GM18519 (cell line): ENCODE measurements around the gene TRIM9.
"Not testable (repeated sequence)": the region's sequence is repeated elsewhere in the genome, so short reads cannot be mapped to it uniquely, and the experiment has no call there.

ENCODE experiments used
- ATAC-seq: cut with Tn5 transposase; IDR thresholded peaks from one replicate; pipeline ENCODE4 v1.9.1; 2021; ENCODE audit warnings: mild to moderate bottlenecking, moderate library complexity; ENCODE audit not compliant: unreplicated experiment, low FRiP score

Gene TRIM9

DNA sequence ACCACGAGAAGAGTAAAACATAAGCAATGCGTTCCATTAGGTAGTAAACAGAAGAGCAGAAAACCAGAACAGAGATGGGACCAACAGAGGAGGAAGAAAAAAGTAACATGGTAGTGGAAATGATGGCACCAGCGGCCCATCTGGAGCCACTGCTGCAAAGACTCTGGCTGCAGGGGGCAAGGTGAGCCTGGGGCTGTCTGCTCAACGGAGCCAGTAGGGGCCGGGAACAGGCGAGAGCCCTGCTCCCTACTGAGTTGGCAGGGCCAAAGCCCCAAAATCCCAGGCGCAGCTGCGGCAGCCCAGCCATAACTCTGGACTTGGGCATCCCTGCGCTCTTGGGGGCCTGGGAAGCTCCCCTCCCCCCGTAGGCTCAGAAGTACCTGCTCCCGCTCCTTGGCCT is 122.2 kb downstream of the TRIM9 start:
- no peak for ATAC-seq

DNA sequence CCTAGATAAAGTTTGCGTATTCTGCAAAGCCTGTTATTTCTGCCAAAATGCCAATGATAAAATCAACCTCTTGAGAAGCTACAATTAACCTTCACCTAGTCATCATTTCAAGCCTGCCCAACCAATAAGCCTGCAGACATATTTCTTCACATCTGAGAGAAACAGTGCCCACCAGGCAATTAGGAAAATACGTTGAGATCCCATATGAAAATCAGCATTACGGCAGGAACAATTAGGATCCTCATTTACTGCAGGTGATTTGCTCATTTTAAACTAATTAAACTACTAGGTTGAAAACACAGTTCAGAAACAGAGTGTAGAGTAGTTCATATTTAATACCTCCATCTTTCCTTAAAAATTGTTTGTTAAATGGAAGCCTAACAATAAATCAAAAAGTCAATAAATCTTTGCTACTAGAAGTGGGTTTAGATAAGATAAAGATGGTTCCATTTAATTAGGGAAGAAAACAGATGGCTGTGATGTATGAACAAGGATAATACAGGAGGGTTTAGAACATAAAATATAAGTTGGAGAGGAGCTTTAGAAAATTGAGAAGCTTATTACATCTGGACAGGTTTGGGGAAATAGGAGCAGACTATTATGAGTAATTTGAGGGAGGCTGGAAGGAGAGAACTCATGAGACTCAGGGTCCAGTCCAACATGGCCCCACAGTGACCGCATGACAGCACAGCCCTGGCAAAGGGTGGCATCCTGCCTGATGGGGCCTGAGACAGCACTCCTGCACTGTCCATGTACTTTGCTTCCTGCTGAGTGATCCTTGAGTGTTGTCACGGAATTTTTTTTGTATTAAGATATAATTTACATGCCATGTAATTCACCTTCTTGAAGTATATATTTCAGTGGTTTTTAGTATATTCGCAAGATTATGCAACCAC is 123.8 kb downstream of the TRIM9 start:
- ATAC-seq, result no peak

GRCh38 chr14:50967790-50968189 is 127.1 kb downstream of the TRIM9 start:
- ATAC-seq, result no peak

GRCh38 chr14:50967103-50967502 is 127.8 kb downstream of the TRIM9 start:
- no peak for ATAC-seq

DNA sequence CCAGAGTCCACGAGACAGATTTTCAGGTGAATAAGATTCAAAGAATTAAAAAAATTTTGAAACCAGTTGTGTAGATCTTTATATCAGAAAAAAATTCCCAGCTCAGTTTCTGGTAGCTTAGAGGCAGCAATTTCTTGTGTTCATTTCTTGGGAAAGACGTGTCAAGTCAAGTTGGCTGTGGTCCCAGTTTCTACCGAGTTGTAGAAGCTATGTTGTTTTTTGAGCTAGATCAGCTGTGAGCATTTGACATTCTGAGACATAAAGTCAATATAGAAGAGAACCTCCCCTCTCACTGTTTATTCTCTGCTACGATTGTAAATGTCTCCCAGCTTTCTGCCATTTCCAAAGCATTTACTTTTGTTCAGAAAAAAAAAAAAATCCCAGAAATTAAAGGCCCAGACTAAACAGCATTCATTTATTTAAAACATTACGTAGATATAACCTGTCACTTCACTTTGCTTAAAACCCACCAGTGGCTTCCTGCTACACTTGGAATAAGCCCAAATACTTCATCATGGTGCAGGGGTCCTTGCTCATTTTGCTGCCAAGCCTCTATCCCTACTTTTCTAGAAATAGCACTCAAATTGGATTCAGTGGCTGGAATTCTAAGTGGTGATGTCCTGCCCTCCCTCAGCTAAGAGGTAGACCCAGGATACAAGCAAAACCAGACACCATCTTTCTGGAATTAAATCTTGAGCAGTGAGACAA is 130.1 kb downstream of the TRIM9 start:
- no peak for ATAC-seq

- no peak for ATAC-seq
Measured at GRCh38 chr14:50963919-50964318, 131.0 kb downstream of the TRIM9 start.

GRCh38 chr14:50961605-50962221 is 133.2 kb downstream of the TRIM9 start:
- no peak for ATAC-seq

DNA sequence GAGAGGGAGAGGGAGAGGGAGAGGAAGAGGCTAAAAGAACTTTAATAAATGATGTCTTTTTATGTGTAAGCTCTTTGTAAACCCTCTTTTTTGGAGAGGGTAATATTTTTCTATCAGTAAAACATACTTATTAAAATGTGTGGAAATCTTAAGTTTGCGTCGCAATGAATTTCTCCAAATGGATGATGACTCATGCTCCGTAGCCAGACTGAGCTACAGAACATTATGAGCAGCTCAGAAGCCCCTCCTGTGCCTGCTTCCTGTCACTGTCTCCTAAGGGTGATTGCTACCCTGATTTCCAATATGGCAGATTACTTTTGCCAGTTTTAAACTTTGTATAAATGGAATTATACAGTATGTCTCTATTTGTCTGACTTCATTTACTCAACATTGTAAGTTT is 137.6 kb downstream of the TRIM9 start:
- ATAC-seq, result no peak

- not testable (repeated sequence) for ATAC-seq
Measured at GRCh38 chr14:50956421-50956820, 138.5 kb downstream of the TRIM9 start.

DNA sequence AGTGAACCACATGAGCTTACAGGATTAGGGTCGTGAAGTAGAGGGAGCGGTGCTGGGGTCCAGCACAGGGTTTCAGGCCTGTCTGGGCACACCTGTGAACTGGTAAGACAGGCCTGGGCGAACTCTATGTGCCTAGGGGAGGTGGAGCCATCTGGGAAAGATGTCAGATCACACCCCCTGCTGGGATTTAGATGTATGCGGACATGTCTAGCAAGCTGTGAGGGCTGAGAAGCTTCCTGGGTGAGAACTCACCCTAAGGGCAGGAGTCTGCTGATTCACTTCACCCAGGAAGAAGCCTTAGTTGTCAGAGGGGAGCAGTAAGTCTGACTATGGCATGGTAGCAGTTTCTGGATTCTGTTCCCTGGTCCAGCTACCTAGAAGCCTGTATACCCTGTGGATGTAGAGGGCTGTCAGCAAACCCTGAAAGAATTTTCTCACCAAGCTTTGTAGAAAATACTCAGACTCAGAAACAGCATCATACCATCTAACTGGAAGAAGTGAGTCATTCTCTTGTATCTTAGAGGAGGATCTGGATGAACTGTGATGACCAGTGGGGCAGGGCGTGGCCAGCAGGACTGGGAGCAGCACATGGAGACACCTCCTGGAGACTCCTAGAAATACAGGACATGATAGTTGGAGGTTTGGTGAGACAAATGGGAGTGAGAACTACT is 139.4 kb downstream of the TRIM9 start:
- no peak for ATAC-seq

DNA sequence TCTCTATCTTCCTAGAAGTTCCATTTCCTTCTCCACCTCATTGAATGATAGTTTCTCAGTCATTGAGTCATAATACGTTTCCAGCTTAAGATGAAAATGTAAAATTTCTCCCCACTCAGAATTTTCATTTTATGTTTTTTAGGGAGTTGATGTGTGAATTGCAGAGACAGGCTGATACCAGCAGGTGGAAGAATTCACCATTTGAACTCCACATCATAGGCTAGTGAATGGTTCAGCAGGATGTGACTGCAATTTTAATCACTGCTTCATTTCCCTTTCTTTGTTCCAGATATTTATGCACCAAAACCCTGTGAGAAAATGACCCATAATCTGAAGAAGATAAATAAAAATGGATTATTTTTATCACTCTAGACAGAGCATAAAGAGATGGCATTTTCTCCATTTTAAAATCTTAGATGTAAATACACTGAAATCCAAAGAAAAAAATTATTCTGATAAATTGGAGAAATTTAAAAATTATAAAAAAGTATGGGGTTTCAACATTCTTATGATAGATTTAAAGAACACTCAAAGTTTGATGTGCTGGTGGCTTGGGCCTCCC is 140.0 kb downstream of the TRIM9 start:
- ATAC-seq, result no peak

DNA sequence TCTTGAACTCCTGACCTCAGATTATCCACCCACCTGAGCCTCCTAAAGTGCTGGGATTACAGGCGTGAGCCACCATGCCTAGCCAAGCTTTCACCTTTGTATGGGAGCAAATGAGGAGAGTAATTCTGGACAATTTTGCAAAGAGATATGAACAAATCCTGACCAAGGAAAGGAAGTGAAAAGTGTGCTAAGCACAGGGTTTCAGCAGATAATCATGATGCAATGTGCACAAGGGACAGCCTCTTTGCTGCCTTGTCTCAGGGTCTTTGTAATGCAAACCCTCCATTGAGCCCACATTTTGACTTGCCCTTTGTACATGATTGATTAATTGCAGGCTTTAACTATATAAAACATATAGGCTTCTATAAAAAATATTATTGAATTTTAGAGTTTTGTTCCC is 141.4 kb downstream of the TRIM9 start:
- ATAC-seq, result no peak

GRCh38 chr14:50951032-50951431 is 143.9 kb downstream of the TRIM9 start:
- ATAC-seq, result no peak

DNA sequence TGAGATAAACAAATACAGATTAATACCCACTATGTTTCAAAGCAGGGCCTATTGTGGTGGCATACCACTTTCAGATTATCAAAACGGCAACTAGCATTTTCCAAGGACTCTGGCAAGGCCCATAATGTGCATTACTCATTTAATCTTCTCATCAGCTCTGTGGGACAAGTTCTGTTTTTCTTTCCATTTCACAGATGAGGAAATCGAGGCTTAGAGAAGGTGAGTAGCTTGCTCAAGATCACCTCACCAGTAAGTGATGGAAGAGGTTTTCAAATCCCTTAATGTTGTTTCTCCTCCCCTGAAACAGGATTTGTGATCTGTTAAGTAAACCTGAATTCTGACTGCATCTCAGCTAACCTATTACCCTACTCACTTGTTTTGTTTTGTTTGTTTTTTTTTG is 146.7 kb downstream of the TRIM9 start:
- ATAC-seq, result no peak

GRCh38 chr14:50947446-50947845 is 147.5 kb downstream of the TRIM9 start:
- ATAC-seq, result no peak

GRCh38 chr14:50946234-50946935 is 148.5 kb downstream of the TRIM9 start:
- no peak for ATAC-seq

GRCh38 chr14:50944647-50945413 is 150.1 kb downstream of the TRIM9 start:
- no peak for ATAC-seq

DNA sequence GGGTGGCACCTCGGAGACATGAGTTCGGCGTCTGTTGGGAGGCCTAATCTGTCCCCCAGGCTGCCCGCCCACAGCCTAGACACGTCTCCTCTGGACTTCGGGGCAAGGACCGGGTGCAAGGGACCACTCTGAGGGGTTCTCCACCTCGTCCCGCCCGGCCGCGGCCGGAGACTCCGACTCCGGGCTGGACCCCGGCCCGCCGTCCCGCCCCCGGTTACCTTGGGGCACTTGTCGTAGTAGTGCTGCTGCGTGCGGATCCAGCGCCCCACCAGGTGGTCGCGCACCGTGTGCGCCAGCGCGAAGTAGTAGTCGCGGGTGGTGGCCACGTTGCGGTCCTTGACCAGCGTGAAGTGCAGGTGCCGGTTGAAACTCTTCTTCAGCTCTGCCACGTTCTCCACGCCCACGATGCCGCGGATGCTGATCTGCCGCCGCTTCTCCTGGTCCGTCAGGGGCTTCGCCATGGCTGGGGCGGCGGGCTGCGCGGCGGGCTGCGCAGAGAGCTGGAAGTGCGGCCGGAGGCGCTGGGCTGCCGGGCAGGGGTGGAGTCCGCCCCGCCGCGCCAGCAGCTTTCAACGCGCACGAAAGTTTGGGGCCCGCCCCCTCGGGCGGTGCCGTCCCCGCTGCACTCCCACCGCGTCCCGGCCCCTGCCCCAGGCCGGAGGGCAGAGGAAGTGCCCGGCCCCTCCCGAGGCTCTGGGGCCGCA is 150.8 kb downstream of the TRIM9 start, which contains the start of gene PYGL:
Gene PYGL (minus strand): TSS at position 541 of the 704 bp plus-strand sequence. CDS start 80 bp downstream, at position 461.
- ATAC-seq, result no peak
